SK-N-SH (cell line): ENCODE data around the gene MAP7D2. TPM values are rescaled to one million over a fixed set of nuclear protein-coding genes. Genes with fewer than 3 reads are reported as not detected.

Experiments
- CTCF ChIA-PET: fragments of 300-600, 350-600 bp; formaldehyde crosslinking; extraction: SDS; loops from one replicate; lab custom pipeline; 2021; lab: Yijun Ruan, JAX
- POLR2A ChIA-PET: fragments of 350-600 bp; sonication (Branson Sonifier 250); formaldehyde crosslinking; extraction: SDS; loops from one replicate; lab custom pipeline; 2020; ENCODE audit warnings: antibody characterized with exemption, inconsistent platforms; lab: Yijun Ruan, JAX
- DNase-seq: peaks from one replicate; pipeline ENCODE4 v3.0.0; 2012
- H2AFZ ChIP-seq: fragments of 200-600 bp; sonication (generic); 2 replicates; pipeline ENCODE4 v1.8.1; 2016; ENCODE audit warnings: antibody characterized with exemption, mild to moderate bottlenecking, low read depth
- H3F3A ChIP-seq: fragments of 200-600 bp; sonication (generic); replicated peaks from 2 replicates; pipeline ENCODE3; 2016; ENCODE audit warnings: antibody characterized with exemption, mild to moderate bottlenecking; ENCODE audit not compliant: insufficient read depth
- H3K27ac ChIP-seq, 2 experiments: fragments of 200-500 bp in 1 of 2; fragments of 200-600 bp in 1 of 2; sonication (Bioruptor generic) in 1 of 2; sonication (generic), shearing (Covaris generic) in 1 of 2; 2 replicates each; pipeline versions ENCODE4 v1.5.1 to v1.6.1; 2014 to 2016; ENCODE audit warnings: low read depth in 2 of 2, inconsistent platforms in 1 of 2, low read length in 1 of 2, mild to moderate bottlenecking in 1 of 2, mixed read lengths in 1 of 2
- H3K27me3 ChIP-seq: fragments of 200-600 bp; sonication (generic), shearing (Covaris generic); 2 replicates; pipeline ENCODE4 v1.6.1; 2016; ENCODE audit warnings: mixed run types; ENCODE audit not compliant: insufficient read depth
- H3K36me3 ChIP-seq, 2 experiments: fragments of 200-500 bp in 1 of 2; fragments of 200-600 bp in 1 of 2; sonication (Bioruptor generic) in 1 of 2; sonication (generic) in 1 of 2; replicated peaks in 1 of 2; 2 replicates each; pipeline versions ENCODE3 to v1.5.1; 2014 to 2016; ENCODE audit warnings: low read length in 1 of 2, mild to moderate bottlenecking in 1 of 2; ENCODE audit not compliant: insufficient read depth in 2 of 2, control insufficient read depth in 1 of 2
- H3K4me1 ChIP-seq, 2 experiments: fragments of 200-500 bp in 1 of 2; fragments of 200-600 bp in 1 of 2; sonication (Bioruptor generic) in 1 of 2; sonication (generic), shearing (Covaris generic) in 1 of 2; 2 replicates each; pipeline versions ENCODE4 v1.5.1 to v1.6.1; 2014 to 2016; ENCODE audit warnings: low read depth in 1 of 2, low read length in 1 of 2, mixed run types in 1 of 2; ENCODE audit not compliant: insufficient read depth in 2 of 2, control insufficient read depth in 1 of 2
- H3K4me2 ChIP-seq: fragments of 200-600 bp; sonication (generic), shearing (Covaris generic); 2 replicates; pipeline ENCODE4 v1.6.1; 2017; ENCODE audit warnings: mixed run types
- H3K4me3 ChIP-seq, 2 experiments: fragments of 200-500 bp in 1 of 2; fragments of 200-600 bp in 1 of 2; sonication (Bioruptor generic) in 1 of 2; sonication (generic), shearing (Covaris generic) in 1 of 2; 2 replicates each; pipeline versions ENCODE4 v1.5.1 to v1.8.1; 2014 to 2016; ENCODE audit warnings: low read depth in 2 of 2, inconsistent platforms in 1 of 2, low read length in 1 of 2, mild to moderate bottlenecking in 1 of 2, mixed read lengths in 1 of 2, moderate library complexity in 1 of 2
- H3K79me2 ChIP-seq: fragments of 200-600 bp; sonication (generic); 2 replicates; pipeline ENCODE4 v1.8.1; 2017; ENCODE audit warnings: mild to moderate bottlenecking; ENCODE audit not compliant: insufficient read depth
- H3K9ac ChIP-seq: fragments of 200-600 bp; sonication (generic); 2 replicates; pipeline ENCODE4 v1.6.1; 2017; ENCODE audit warnings: mixed run types
- H3K9me2 ChIP-seq: fragments of 200-600 bp; sonication (generic); 2 replicates; pipeline ENCODE4 v1.6.1; 2017; ENCODE audit warnings: mixed run types
- H3K9me3 ChIP-seq: fragments of 200-600 bp; sonication (generic); 2 replicates; pipeline ENCODE4 v1.6.1; 2017; ENCODE audit warnings: mixed run types, mild to moderate bottlenecking, moderate library complexity
- H4K20me1 ChIP-seq: fragments of 200-600 bp; sonication (generic); 2 replicates; pipeline ENCODE4 v1.6.1; 2017; ENCODE audit warnings: mild to moderate bottlenecking, mixed run types; ENCODE audit not compliant: insufficient read depth
- ELF1 ChIP-seq: IDR thresholded peaks from 2 replicates; pipeline ENCODE4 v1.4.0; 2012
- EP300 ChIP-seq, 2 experiments: IDR thresholded peaks; 2 replicates each; pipeline versions ENCODE4 v1.4.0 to v1.6.1; 2012; ENCODE audit warnings: borderline replicate concordance in 1 of 2, low read depth in 1 of 2, low read length in 1 of 2
- EZH2phosphoT487 ChIP-seq: fragments of 200-600 bp; sonication (generic); IDR thresholded peaks from 2 replicates; pipeline ENCODE4 v1.6.1; 2017; ENCODE audit warnings: low read depth, mixed run types, mild to moderate bottlenecking, antibody characterized with exemption, moderate library complexity, borderline replicate concordance
- FOSL2 ChIP-seq: IDR thresholded peaks from 2 replicates; pipeline ENCODE4 v1.4.0; 2012; ENCODE audit warnings: low read depth, mild to moderate bottlenecking, moderate library complexity, borderline replicate concordance
- FOXJ3 ChIP-seq: sonication (generic); formaldehyde crosslinking; IDR thresholded peaks from 2 replicates; pipeline ENCODE4 v1.5.1; 2020; ENCODE audit warnings: mild to moderate bottlenecking, missing genetic modification reagents
- FOXM1 ChIP-seq: IDR thresholded peaks from 2 replicates; pipeline ENCODE4 v1.4.0; 2012; ENCODE audit warnings: low read depth, mild to moderate bottlenecking
- GABPA ChIP-seq: IDR thresholded peaks from 2 replicates; pipeline ENCODE4 v1.4.0; 2012; ENCODE audit warnings: low read depth, mild to moderate bottlenecking
- IRF3 ChIP-seq: fragments of 150-350 bp; IDR thresholded peaks from 2 replicates; pipeline ENCODE4 v1.6.1; 2016; ENCODE audit warnings: mild to moderate bottlenecking, low read depth, low read length
- JUND ChIP-seq: IDR thresholded peaks from 2 replicates; pipeline ENCODE4 v1.4.0; 2012
- MEF2A ChIP-seq: IDR thresholded peaks from 2 replicates; pipeline ENCODE4 v1.4.0; 2012; ENCODE audit warnings: low read depth, borderline replicate concordance
- POLR2AphosphoS5 ChIP-seq: IDR thresholded peaks from 2 replicates; pipeline ENCODE4 v1.6.1; 2012; ENCODE audit warnings: low read depth, low read length
- RAD21 ChIP-seq: IDR thresholded peaks from 2 replicates; pipeline ENCODE4 v1.6.1; 2012; ENCODE audit warnings: mild to moderate bottlenecking, low read length
- RCOR1 ChIP-seq: fragments of 150-350 bp; IDR thresholded peaks from 2 replicates; pipeline ENCODE4 v1.6.1; 2017; ENCODE audit warnings: antibody characterized with exemption, low read length
- RFX5 ChIP-seq: IDR thresholded peaks from 2 replicates; pipeline ENCODE4 v1.6.1; 2012; ENCODE audit warnings: mild to moderate bottlenecking, improper control_type of control experiment, low read length
- SIN3A ChIP-seq: IDR thresholded peaks from 2 replicates; pipeline ENCODE4 v1.6.1; 2012; ENCODE audit warnings: low read depth, mild to moderate bottlenecking, low read length, moderate library complexity, borderline replicate concordance
- TAF1 ChIP-seq: IDR thresholded peaks from 2 replicates; pipeline ENCODE4 v1.6.1; 2012; ENCODE audit warnings: low read depth, mild to moderate bottlenecking, low read length, moderate library complexity, borderline replicate concordance
- TEAD4 ChIP-seq: IDR thresholded peaks from 2 replicates; pipeline ENCODE4 v1.4.0; 2012; ENCODE audit warnings: mild to moderate bottlenecking, borderline replicate concordance; ENCODE audit not compliant: insufficient read depth
- USF2 ChIP-seq: fragments of 150-350 bp; IDR thresholded peaks from 2 replicates; pipeline ENCODE4 v1.6.1; 2017; ENCODE audit warnings: antibody characterized with exemption, low read length, low read depth, borderline replicate concordance
- YY1 ChIP-seq: IDR thresholded peaks from 2 replicates; pipeline ENCODE4 v1.4.0; 2012; ENCODE audit warnings: low read depth, mild to moderate bottlenecking
- WGBS: methylation state at CpG from one replicate; pipeline ENCODE4 v1.1.6; 2017; ENCODE audit warnings: low lambda C conversion rate; 5-methylcytosine and 5-hydroxymethylcytosine counted together
- polyA plus RNA-seq, 3 experiments: library from polyadenylated mRNA; depleted of rRNA; stranded (reverse); fragments of >200 nt; gene quantifications; 2 replicates each; pipeline ENCODE4 v1.2.3, GENCODE V29; 2012
- TF ChIP-seq, protein P1 (sequence below): IDR thresholded peaks from 2 replicates; pipeline ENCODE4; 2012

Gene MAP7D2
- polyA plus RNA-seq, 1 of the 3 experiments (the other 2 are of a cell fraction) = 2.7 TPM

DNA sequence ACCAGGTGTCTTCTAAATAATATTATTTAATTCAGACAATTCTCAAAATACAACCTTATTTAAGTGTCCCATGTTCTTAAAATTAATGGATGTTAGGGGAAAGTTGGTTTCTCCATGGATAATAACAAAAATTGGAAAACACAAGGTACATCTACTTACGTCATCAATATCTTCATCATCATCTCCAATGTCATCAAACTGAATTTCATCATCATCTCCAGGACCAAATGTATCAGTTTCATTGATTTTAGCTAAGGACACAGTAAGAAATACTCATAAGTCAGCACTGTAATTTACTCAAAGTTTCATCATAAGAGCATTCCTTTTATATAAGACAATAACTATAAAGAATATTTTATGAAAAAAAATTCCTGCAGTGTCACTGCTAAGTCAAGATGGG is 13.7 kb upstream of the MAP7D2 start:
- Histone ChIP-seq H3K27me3 (no peaks in the 10 kb centered on the region), H3K9me2 (no peaks in the 10 kb centered on the region), H3K27ac (peak overlapping the region in 1 of 2 experiments; percentile 44; a peak in 1 of 4 replicates)
- no peak for TF ChIP-seq FOSL2
- TF ChIP-seq FOXM1 = no peak
- no peak for TF ChIP-seq POLR2AphosphoS5
- no peak for TF ChIP-seq GABPA
- TF ChIP-seq IRF3 = no peak
- no peak for TF ChIP-seq RCOR1
- no peak for TF ChIP-seq TAF1
- no peak for TF ChIP-seq SIN3A
- TF ChIP-seq MEF2A = no peak
- TF ChIP-seq JUND = no peak
- TF ChIP-seq, all 33 proteins: peak for 0
- 94% methylated on average over 1 of the region's 1 CpG for WGBS
- peaks cover 16% of the 10 kb centered on the region; the same call in 1 of the 2 replicates for H3K79me2 ChIP-seq
- peaks cover 52% of the 10 kb centered on the region for H3F3A ChIP-seq
- POLR2A ChIA-PET = interaction anchor here (0.7 kb wide), 1 partner anchor 11 kb away, joined by 4 read pairs; the partner anchor contains the start of gene EIF1AX
- H3K4me1 ChIP-seq = no peaks in the 10 kb centered on the region
- peaks cover 56 to 73% of the 10 kb centered on the region in 2 experiments for H3K36me3 ChIP-seq
- H4K20me1 ChIP-seq = peaks cover 12% of the 10 kb centered on the region; the same call in 1 of the 2 replicates
- no peak overlapping the region for H3K9ac ChIP-seq
- H3K4me3 ChIP-seq = no peak overlapping the region
- H3K4me2 ChIP-seq = no peak overlapping the region
- no peak for DNase-seq
- no peak overlapping the region for H2AFZ ChIP-seq
- H3K9me3 ChIP-seq = no peaks in the 10 kb centered on the region
- CTCF ChIA-PET = interaction anchor here (2.1 kb wide), 1 partner anchor 9 kb away, joined by 4 read pairs; no protein-coding TSS in a partner anchor

- no peak for TF ChIP-seq ELF1
- no peak for TF ChIP-seq FOXJ3 (CRISPR knock-in tag)
- TF ChIP-seq EP300 (IDR thresholded peaks at IDR 0.05; ENCODE audit: borderline replicate concordance in 1 of 2, low read depth in 1 of 2, low read length in 1 of 2) = no peak
- no peak for TF ChIP-seq YY1
- TF ChIP-seq EZH2phosphoT487 = no peak
- no peak for TF ChIP-seq RFX5
- no peak for TF ChIP-seq TEAD4
- TF ChIP-seq POLR2AphosphoS5 = no peak
- TF ChIP-seq USF2 = no peak
- no peak for TF ChIP-seq RCOR1
- no peak for TF ChIP-seq RAD21
- TF ChIP-seq, protein P1, sequence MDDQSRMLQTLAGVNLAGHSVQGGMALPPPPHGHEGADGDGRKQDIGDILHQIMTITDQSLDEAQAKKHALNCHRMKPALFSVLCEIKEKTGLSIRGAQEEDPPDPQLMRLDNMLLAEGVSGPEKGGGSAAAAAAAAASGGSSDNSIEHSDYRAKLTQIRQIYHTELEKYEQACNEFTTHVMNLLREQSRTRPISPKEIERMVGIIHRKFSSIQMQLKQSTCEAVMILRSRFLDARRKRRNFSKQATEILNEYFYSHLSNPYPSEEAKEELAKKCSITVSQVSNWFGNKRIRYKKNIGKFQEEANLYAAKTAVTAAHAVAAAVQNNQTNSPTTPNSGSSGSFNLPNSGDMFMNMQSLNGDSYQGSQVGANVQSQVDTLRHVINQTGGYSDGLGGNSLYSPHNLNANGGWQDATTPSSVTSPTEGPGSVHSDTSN = no peak
- TF ChIP-seq FOSL2 = no peak
- TF ChIP-seq TAF1 = no peak
- peak overlapping the region in 1 of 2 experiments; percentile 14; a peak in 1 of 4 replicates for H3K27ac ChIP-seq
- H3K79me2 ChIP-seq = peaks cover 9% of the 10 kb centered on the region; the same call in 1 of the 2 replicates
- H3F3A ChIP-seq = peaks cover 58% of the 10 kb centered on the region
- no peak overlapping the region for H3K4me3 ChIP-seq
- H3K9ac ChIP-seq = no peak overlapping the region
- H3K9me2 ChIP-seq = no peaks in the 10 kb centered on the region
- H2AFZ ChIP-seq = no peak overlapping the region
- peaks cover 64 to 74% of the 10 kb centered on the region in 2 experiments for H3K36me3 ChIP-seq
- H3K4me1 ChIP-seq = no peaks in the 10 kb centered on the region
- CTCF ChIA-PET = interaction anchor here (1.1 to 2.1 kb wide), 2 partner anchors 10 to 29 kb away, joined by 4 read pairs; no protein-coding TSS in a partner anchor
- WGBS = 93% methylated on average over 1 of the region's 1 CpG
- peaks cover 13% of the 10 kb centered on the region; the same call in 1 of the 2 replicates for H4K20me1 ChIP-seq
- no peaks in the 10 kb centered on the region for H3K27me3 ChIP-seq
- no peak for DNase-seq
- no peak overlapping the region for H3K4me2 ChIP-seq
- no peaks in the 10 kb centered on the region for H3K9me3 ChIP-seq
- POLR2A ChIA-PET = no interaction called here
These were observed 12.8 kb upstream of the MAP7D2 start for GRCh38 chrX:20129547-20129946.
